GM11168 (cell line): ENCODE measurements around the gene B4GALT2.

ENCODE experiments used
- in situ Hi-C: fragments of 300-500 bp; cut with MboI; formaldehyde crosslinking; loops from one replicate; pipeline ENCODE4 v1.12.0; 2022; ENCODE audit warnings: low sequenced_read_pairs; ENCODE audit not compliant: unreplicated experiment

B4GALT2 gene

GRCh38 chr1:43944860-43945259, 34.1 kb upstream of the B4GALT2 start:
- in situ Hi-C loops, result no loop called here

- in situ Hi-C loops, result no loop called here
These were observed 33.3 kb upstream of the B4GALT2 start for GRCh38 chr1:43945674-43946235.

- in situ Hi-C loops, result no loop called here
These were observed 32.6 kb upstream of the B4GALT2 start, which contains the start of gene IPO13 for GRCh38 chr1:43946236-43947060. Gene IPO13 (plus strand): TSS chr1:43946950. CDS start chr1:43947601, 651 bp downstream.

- in situ Hi-C loops, result no loop called here
These were observed 31.7 kb upstream of the B4GALT2 start for GRCh38 chr1:43947061-43947873.

DNA sequence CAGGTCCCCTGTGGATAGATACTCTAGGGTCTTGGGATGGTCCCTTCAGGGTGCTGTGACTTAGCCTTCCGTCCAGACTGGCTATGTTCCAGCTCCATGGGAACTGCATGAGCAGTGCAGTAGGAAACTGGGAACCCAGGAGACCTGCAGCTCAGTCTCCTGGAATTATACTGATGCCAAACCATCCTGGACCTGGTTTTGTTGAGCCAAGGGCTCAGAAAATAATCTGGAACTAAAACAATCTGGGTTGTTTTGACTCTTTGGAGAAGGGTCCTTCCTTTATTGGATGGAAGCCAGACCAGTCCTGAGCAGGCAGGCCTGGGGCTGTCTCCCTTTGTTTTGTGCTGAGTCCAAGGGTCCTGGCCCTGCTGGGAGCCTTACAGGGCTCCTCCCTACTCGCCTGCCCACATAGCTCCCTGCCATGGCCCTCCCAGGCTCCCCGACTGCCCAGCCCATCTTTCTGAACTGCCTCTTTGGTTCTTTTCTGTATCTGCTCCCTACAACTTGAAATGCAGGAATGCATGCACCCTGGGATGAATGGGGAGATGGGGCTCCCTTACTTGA, 31.1 kb upstream of the B4GALT2 start:
- in situ Hi-C loops, result no loop called here

DNA sequence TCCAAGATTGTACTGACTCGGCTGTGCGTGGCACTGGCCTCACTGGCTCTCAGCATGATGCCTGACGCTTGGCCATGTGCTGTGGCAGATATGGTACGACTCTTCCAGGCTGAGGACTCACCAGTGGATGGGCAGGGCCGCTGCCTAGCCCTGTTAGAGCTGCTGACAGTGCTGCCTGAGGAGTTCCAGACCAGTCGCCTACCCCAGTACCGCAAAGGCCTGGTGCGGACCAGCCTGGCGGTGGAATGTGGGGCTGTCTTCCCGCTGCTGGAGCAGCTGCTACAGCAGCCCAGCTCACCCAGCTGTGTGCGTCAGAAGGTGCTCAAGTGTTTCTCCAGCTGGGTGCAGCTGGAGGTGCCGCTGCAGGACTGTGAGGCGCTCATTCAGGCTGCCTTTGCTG, 29.3 kb upstream of the B4GALT2 start:
- in situ Hi-C loops, result no loop called here

DNA sequence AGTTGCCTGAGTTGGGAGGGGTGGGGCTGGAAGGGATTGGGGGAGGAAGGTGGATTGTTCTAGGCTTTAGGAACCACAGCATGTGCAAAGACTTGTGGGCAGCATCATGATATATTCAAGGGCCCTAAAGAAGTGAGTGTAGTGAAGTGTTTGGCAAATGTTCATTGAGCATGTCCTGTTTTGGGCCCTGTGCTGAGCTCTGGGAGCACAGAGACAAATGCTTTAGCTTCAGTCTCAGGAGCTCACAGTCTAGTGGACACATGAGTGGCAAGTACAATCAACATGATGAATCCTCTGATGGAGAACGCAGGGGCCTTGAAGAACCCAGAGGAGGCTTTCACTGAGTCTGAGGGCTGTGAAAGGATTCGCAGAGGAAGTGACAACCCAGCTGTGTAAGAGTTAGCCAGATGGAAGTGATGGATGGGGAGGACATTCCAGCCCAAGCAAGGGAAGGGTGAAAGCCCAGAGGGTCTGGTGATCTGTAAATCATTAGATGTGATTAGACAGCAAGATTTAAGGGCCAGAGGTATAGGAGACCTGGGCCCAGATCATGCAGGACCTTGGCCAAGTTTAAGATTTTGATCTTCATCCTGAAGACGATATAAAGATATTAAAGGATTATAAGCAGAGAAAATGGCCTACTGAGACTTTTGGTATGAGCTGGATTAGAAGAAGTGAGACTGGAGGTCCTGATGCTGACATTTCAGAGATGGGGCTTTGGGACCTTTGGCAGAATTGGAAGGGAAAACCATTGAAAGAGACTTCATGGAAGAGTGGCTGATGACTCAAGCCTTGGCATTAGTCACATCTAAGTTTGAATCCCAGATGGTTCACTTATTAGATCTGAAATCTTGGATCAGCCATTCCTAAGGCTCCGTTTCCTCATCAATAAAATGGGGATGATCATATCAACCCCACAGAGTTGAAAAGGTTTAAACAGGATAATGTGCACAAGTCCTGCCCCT, 27.7 kb upstream of the B4GALT2 start:
- in situ Hi-C loops, result no loop called here

DNA sequence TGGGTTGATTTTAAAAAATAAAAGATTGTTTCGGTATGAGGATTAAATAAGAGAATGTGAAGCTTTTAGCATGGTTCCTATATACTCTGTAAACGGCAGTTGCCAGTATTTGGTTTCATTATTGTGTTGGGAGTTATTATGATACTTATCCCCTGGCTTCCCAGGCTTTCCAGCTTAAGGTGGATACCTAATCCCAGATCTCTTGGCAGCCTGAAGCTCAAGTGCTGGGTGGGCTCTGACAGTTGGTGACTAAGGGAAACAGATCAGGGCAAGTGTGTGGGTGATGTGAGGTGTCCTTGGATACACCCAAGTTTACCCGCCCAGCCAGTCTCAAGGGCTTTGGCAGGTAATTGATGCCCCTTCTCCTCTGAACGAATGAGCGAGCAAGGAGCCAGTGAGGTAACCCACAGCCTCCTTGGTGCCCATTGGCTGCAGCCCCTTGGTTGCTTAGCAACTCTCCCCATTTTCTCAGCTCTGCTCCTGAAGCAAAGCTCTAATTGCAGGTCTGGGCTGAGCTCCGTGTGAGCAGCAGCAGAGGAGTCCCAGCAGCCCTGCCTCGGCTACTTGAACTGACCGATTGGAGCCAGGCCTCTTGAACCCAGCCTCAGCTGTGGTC, 26.2 kb upstream of the B4GALT2 start:
- in situ Hi-C loops, result no loop called here

DNA sequence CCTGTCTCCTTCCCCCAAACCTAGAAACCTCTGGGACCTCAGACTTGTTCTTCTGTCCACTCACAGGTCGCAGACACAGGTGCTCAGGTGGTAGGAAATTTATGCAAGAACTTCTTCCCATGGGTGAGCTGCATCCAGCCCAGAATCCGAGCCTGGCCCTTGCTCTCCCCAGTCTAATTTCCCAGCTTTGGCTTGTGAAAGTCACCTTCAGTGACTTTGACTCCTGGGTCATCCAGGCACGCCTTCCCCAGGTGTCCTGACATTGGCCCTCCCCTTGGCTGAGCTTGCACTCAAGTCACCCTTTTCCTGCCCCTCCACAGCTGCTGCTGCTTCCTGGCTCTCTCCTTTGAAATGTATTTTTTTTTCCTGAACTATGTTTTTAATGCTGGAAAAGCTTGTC, 25.6 kb upstream of the B4GALT2 start:
- in situ Hi-C loops, result no loop called here

DNA sequence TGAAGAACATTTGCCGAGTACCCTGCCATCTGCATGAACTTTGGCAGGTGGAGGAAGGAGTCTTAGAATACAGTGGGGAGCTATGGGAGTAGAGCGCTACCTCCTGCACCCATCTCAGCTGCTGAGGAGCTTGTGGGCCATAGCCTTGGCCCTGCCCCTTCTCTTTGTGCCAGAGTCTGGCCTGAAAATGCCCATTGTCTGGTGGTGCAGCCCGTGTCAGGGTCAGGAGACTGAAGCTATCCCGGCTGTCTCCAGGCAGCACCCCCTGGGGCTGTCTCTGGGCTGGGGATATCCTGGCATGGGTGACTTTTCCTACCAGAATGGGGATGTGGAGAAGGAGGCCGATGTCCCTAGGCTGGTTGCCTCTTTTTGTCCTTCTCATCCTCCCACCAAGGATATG, 25.0 kb upstream of the B4GALT2 start:
- in situ Hi-C loops, result no loop called here

GRCh38 chr1:43956234-43956633, 22.8 kb upstream of the B4GALT2 start:
- in situ Hi-C loops, result no loop called here

- in situ Hi-C loops, result no loop called here
These were observed 21.5 kb upstream of the B4GALT2 start for GRCh38 chr1:43957407-43958040.

GRCh38 chr1:43958351-43959255, 20.4 kb upstream of the B4GALT2 start:
- in situ Hi-C loops, result no loop called here

- in situ Hi-C loops, result no loop called here
These were observed 18.2 kb upstream of the B4GALT2 start for GRCh38 chr1:43960798-43961197.

DNA sequence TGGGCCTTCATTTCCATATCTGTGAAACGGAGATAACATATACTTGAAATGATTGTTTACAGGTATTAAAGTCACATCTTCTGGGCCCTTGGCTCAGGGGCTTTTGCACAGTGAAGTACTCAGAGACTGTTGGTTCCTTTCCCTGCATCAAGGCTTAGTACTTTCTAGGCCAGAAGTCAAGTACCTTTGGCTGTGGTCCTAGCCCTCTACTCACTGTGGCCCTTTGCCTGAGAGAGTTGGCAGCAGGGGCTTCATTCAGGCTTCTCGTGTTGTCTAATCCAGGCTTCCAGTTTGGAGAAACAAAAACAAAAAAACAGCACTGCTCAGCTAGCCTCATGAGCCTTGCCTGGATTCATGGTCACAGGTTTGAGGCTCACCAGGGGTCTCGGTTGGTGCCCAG, 17.3 kb upstream of the B4GALT2 start:
- in situ Hi-C loops, result no loop called here

- in situ Hi-C loops, result no loop called here
These were observed 16.7 kb upstream of the B4GALT2 start for GRCh38 chr1:43962324-43962723.

GRCh38 chr1:43963006-43963405, 16.0 kb upstream of the B4GALT2 start:
- in situ Hi-C loops, result no loop called here

GRCh38 chr1:43963890-43964289, 15.1 kb upstream of the B4GALT2 start:
- in situ Hi-C loops, result no loop called here
